Measurements from ENCODE around the gene NOL4L.

Gene NOL4L

GRCh38 chr20:32549842-32550241 lies 35.3 kb downstream of the NOL4L start:
- no peak overlapping the region for H2AFZ ChIP-seq (ENCODE audit: low read depth, low read length, severe bottlenecking)
- H3K9me2 ChIP-seq (replicated peaks; ENCODE audit: insufficient read depth, low read length) = no peaks in the 10 kb centered on the region
- no peak overlapping the region for H3K4me2 ChIP-seq (ENCODE audit: low read depth, low read length, poor library complexity, severe bottlenecking)
- H3K27ac ChIP-seq (ENCODE audit: low read depth, low read length) = no peak overlapping the region
- TF ChIP-seq CTCF (IDR thresholded peaks at IDR 0.05; ENCODE audit: insufficient read depth, low read length, poor library complexity, severe bottlenecking) (no peak), EZH2phosphoT487 (conservative IDR thresholded peaks at IDR 0.05; ENCODE audit: low read length) (no peak)
- H3K79me2 ChIP-seq (ENCODE audit: insufficient read depth, low read length) = no peaks in the 10 kb centered on the region
- H3K4me3 ChIP-seq (ENCODE audit: insufficient read depth, low read length, poor library complexity, severe bottlenecking) = no peak overlapping the region
- no peak overlapping the region for H3K9ac ChIP-seq (ENCODE audit: low read length)
- H4K20me1 ChIP-seq (ENCODE audit: low read depth, low read length) = no peaks in the 10 kb centered on the region
- no peaks in the 10 kb centered on the region for H3K27me3 ChIP-seq (ENCODE audit: low read length)
- no peaks in the 10 kb centered on the region for H3F3A ChIP-seq (ENCODE audit: insufficient read depth)
- no peaks in the 10 kb centered on the region for H3K36me3 ChIP-seq (ENCODE audit: low read length)
- no peaks in the 10 kb centered on the region for H3K9me3 ChIP-seq (ENCODE audit: insufficient read depth, low read length)

GRCh38 chr20:32547753-32548034 lies 37.4 kb downstream of the NOL4L start:
- Histone ChIP-seq H3K4me3 (ENCODE audit: insufficient read depth, low read length, poor library complexity, severe bottlenecking) (no peak overlapping the region), H3K9ac (ENCODE audit: low read length) (no peak overlapping the region), H3K79me2 (ENCODE audit: insufficient read depth, low read length) (no peaks in the 10 kb centered on the region), H3K27ac (ENCODE audit: low read depth, low read length) (no peak overlapping the region), H4K20me1 (ENCODE audit: low read depth, low read length) (no peaks in the 10 kb centered on the region), H3K36me3 (ENCODE audit: low read length) (no peaks in the 10 kb centered on the region), H3K9me2 (replicated peaks; ENCODE audit: insufficient read depth, low read length) (no peaks in the 10 kb centered on the region), H2AFZ (ENCODE audit: low read depth, low read length, severe bottlenecking) (no peak overlapping the region), H3K4me2 (ENCODE audit: low read depth, low read length, poor library complexity, severe bottlenecking) (no peak overlapping the region), H3K27me3 (ENCODE audit: low read length) (no peaks in the 10 kb centered on the region), H3F3A (ENCODE audit: insufficient read depth) (no peaks in the 10 kb centered on the region), H3K9me3 (ENCODE audit: insufficient read depth, low read length) (no peaks in the 10 kb centered on the region)
- TF ChIP-seq EZH2phosphoT487 (conservative IDR thresholded peaks at IDR 0.05; ENCODE audit: low read length) = no peak
- TF ChIP-seq CTCF (IDR thresholded peaks at IDR 0.05; ENCODE audit: insufficient read depth, low read length, poor library complexity, severe bottlenecking) = no peak

GRCh38 chr20:32546918-32547752 lies 38.0 kb downstream of the NOL4L start:
- Histone ChIP-seq H3K79me2 (ENCODE audit: insufficient read depth, low read length) (no peaks in the 10 kb centered on the region), H3K9ac (ENCODE audit: low read length) (no peak overlapping the region), H3K27ac (ENCODE audit: low read depth, low read length) (no peak overlapping the region), H3K27me3 (ENCODE audit: low read length) (no peaks in the 10 kb centered on the region), H3K9me2 (replicated peaks; ENCODE audit: insufficient read depth, low read length) (no peaks in the 10 kb centered on the region), H4K20me1 (ENCODE audit: low read depth, low read length) (no peaks in the 10 kb centered on the region), H3K4me2 (ENCODE audit: low read depth, low read length, poor library complexity, severe bottlenecking) (no peak overlapping the region), H3K36me3 (ENCODE audit: low read length) (no peaks in the 10 kb centered on the region), H3K9me3 (ENCODE audit: insufficient read depth, low read length) (no peaks in the 10 kb centered on the region), H2AFZ (ENCODE audit: low read depth, low read length, severe bottlenecking) (no peak overlapping the region), H3F3A (ENCODE audit: insufficient read depth) (no peaks in the 10 kb centered on the region), H3K4me3 (ENCODE audit: insufficient read depth, low read length, poor library complexity, severe bottlenecking) (no peak overlapping the region)
- TF ChIP-seq EZH2phosphoT487 (conservative IDR thresholded peaks at IDR 0.05; ENCODE audit: low read length) (no peak), CTCF (IDR thresholded peaks at IDR 0.05; ENCODE audit: insufficient read depth, low read length, poor library complexity, severe bottlenecking) (no peak)
